GM12801 (cell line): ENCODE results near the gene PPIL6.

ENCODE experiments used
- CTCF ChIP-seq: IDR thresholded peaks from one replicate; pipeline ENCODE4 v1.5.1; 2011; ENCODE audit warnings: control low read depth; ENCODE audit not compliant: insufficient read length; ENCODE audit errors: extremely low read depth

The PPIL6 gene

GRCh38 chr6:109374326-109374892 lies 66.0 kb downstream of the PPIL6 start:
- no peak for TF ChIP-seq CTCF

- no peak for TF ChIP-seq CTCF
Measured at GRCh38 chr6:109373762-109374161, 66.7 kb downstream of the PPIL6 start.

- TF ChIP-seq CTCF: no peak
Measured at GRCh38 chr6:109373331-109373730, 67.1 kb downstream of the PPIL6 start.

- TF ChIP-seq CTCF: no peak
Measured at GRCh38 chr6:109372130-109372529, 68.3 kb downstream of the PPIL6 start.

- TF ChIP-seq CTCF: no peak
Measured at GRCh38 chr6:109370792-109371191, 69.6 kb downstream of the PPIL6 start.

- no peak for TF ChIP-seq CTCF
Measured at GRCh38 chr6:109370336-109370735, 70.1 kb downstream of the PPIL6 start.

- TF ChIP-seq CTCF: no peak
Measured at GRCh38 chr6:109369728-109370127, 70.7 kb downstream of the PPIL6 start.
